Hematopoietic multipotent progenitor cell treated with erythropoietin and hydrocortisone succinate and interleukin-3 and kit ligand, for 8 days (in vitro differentiated cells): Measurements from ENCODE around the gene CAVIN3.
"Not testable (repeated sequence)": the region's sequence is repeated elsewhere in the genome, so short reads cannot be mapped to it uniquely, and the experiment has no call there.

Source experiments
- DNase-seq: peaks from one replicate; pipeline ENCODE4 v3.0.0-alpha.2; 2015

Gene CAVIN3

GRCh38 chr11:6323291-6323905 is 3.1 kb upstream of the CAVIN3 start:
- DNase-seq: no peak

GRCh38 chr11:6321961-6322362 is 1.7 kb upstream of the CAVIN3 start:
- no peak for DNase-seq

DNA sequence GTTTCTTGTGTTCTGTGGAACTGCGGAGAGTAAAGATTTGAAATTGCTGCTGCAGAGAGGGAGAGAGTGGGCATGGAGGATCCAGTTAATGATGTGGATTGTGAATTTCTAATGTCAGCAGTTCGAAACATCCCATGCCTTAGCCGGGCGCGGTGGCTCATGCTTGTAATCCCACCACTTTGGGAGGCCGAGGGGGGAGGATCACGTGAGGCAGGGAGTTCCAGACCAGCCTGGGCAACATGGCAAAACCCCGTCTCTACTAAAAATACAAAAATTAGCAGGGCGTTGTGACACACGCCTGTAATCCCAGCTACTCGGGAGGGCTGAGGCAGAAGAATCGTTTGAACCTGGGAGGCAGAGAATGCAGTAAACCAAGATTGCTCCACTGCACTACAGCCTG is 1.1 kb upstream of the CAVIN3 start:
- DNase-seq: no peak

- peak; percentile 19 for DNase-seq
Measured at GRCh38 chr11:6319704-6320410, 444 bp downstream of the CAVIN3 start.

GRCh38 chr11:6319001-6319703 is 1.1 kb downstream of the CAVIN3 start:
- no peak for DNase-seq

DNA sequence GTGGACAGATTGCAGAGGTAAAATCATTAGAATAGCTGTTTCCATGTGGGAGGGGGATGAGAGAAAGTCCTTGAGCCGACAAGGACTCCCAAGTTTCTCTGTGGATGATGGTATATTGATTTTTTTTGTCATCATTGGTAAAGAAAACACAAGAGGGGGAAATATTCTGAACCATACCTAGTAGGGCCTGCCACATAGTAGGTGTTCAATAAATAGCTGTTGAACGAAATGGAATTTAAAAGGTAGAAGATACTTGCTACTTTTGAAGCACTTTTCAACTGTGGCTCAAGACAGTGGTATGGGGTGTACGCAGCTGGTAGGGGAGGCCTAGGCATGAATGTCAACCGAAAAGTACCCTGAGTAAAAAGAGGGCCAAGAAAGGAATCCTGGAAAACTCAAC is 2.1 kb downstream of the CAVIN3 start:
- DNase-seq: no peak

DNA sequence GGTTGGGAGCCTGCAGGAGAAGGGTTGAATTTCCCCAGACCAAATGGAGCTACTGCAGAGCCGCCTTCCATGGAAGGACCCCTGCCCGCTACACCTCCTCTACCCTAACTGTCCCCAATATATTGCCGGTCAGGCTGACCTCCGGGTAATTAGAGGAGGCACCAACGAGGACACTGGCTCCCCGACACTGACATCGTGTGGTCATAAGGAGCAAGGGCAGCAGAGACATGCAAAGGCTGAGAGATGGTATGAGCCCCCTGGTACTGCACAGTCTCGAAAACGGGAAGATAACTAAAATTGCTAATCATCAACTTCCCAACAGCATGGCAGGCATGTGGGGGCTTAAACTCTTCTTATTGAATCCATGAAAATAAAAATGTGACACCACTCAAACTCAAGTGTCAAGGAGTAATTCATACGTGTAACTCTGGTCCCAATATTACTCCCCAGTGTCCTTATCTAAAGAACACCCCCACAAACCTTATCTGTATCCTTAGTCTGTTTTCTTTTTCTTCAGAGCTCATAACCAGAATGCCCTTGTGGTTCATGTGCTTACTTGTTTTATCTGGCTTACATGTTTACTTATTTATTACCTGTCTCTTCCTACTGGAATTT is 4.4 kb downstream of the CAVIN3 start:
- DNase-seq: peak; percentile 74

DNA sequence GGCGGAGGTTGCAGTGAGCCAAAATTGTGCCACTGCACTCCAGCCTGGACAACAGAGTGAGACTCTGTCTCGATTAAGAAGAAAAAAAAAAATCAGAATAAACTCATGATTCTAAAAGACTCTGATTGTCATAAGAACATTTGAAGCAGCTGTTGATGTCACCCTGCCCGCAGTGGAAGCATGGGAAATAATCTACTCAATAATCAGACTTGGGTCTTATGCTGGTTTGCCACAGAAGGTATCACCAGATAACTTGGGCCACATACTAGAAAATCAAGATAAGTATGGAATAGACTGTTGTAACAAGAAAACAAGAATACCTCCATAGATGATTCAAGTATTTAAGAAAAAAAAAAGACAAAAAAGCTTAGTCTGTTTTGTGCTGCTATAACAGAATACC is 8.2 kb downstream of the CAVIN3 start:
- peak; percentile 28 for DNase-seq

DNA sequence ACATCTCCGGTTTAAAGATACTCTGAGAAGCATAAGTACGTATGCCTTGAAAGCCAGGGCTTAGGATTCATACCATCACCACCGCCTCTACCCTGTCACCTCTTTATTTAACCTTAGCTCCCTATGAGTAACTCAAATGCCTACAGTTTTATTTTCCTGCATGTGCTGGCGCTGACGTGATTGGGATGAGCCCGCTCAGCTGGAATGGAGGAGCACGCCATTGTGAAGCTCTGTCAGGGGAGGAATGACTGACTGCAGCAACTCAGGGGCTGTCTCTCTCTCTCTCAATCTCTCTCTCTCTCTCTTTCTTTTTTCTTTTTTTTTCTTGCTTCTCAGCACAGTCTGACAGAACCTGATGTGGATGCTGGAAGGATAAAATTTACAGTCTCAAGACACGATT is 12.4 kb downstream of the CAVIN3 start:
- no peak for DNase-seq

DNA sequence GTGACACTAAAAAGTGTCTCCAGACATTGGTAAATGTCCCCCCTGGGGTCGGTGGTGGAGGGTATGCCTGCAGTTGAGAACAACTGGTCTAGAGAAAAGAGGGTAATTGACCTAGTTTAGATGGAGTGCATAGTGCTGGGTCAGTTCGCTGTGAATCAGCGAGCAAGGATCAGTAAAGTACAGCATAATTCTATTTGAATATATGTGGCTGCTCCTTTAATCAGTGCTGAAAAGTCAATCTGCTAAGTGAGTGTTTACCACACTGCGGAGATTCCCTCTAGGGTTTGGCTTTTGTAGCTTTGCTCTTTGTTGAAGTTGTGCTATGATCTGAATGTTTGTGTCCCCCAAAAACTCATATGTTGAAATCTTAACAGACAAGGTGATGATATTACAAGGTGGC is 15.0 kb downstream of the CAVIN3 start:
- DNase-seq: no peak

DNA sequence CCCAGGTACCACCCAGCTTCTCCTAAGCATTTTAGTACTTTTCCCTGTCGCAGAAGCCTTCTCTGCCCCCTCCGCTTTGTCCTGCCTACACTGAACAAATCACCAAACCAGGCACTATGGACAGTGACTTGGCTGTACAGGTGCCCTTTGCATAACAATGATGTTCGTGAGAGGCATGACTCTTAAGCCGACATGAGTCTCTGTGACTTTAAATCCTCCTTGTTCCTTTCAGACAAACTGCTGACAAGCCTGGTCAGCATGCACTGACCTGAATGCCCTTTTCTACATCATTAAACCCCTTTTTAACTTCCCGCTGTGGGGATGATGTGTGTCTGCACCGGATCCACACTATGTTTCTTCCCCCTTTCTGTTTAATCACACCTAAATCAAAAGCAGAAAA is 16.6 kb downstream of the CAVIN3 start:
- DNase-seq: no peak

- no peak for DNase-seq
Measured at GRCh38 chr11:6301096-6301495, 19.2 kb downstream of the CAVIN3 start.

- no peak for DNase-seq
Measured at GRCh38 chr11:6300325-6300724, 20.0 kb downstream of the CAVIN3 start.

DNA sequence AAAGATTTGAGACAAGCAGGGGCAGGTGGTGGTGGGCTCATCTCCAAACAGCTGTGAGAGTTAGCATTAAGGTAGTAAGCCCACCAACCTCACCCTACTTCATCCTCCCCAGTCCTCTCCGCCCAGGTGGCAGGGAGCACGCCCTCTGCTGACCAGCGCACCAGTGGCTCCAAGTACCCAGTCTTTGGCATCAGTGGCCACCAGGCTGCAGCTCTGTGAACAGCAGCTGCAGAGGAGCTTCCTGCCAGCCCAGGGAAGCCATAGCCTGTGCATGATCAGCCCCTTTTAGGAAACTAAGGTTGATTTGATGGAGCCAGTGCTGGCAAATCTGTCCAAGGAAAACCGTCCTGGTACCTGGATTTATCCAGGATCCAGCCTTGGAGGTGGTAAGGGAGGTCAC is 21.7 kb downstream of the CAVIN3 start:
- DNase-seq: peak; percentile 30

GRCh38 chr11:6297831-6298230 is 22.5 kb downstream of the CAVIN3 start:
- DNase-seq: peak; percentile 27

DNA sequence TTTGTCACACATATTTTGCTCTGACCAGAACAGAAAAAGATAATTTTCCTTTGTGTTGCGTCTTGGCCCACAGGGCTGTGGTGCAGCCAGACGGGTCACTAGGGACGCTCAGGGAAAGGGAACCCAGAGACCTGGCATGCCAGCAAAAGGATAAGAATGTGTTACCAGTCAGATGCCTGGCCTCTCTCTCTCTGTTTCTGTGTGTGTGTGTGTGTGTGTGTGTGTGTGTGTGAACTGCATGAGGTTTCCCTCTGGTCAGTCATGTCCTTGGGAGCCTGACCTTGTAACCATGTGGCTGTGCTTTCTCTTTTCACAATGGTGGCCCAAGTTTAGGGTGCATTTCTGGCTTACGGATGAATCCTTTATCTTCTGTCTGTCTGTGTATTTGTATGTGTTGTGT is 35.3 kb downstream of the CAVIN3 start:
- DNase-seq: no peak

DNA sequence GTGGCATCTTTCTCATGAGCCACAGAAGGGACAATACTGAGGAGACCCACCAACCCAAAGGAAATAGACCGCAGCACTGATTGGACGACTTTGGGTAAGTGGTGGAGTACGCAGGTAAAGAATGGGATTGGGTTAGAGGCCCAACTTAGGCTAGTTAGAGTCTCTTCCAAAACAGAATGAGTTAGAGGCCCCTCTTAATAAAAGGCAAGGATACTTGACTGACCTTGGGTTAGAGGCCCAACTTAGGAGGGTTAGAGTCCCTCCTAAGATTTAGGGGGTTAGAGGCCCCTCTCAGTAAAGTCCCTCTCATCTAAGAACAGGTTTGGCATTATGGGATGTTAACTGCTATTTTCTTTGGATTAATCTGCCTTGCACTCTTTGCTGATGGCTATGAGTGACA is 36.1 kb downstream of the CAVIN3 start:
- no peak for DNase-seq

GRCh38 chr11:6283453-6284023 is 36.8 kb downstream of the CAVIN3 start:
- no peak for DNase-seq

- DNase-seq: not testable (repeated sequence)
Measured at GRCh38 chr11:6280809-6281208, 39.5 kb downstream of the CAVIN3 start.

- DNase-seq: no peak
Measured at GRCh38 chr11:6273188-6273587, 47.1 kb downstream of the CAVIN3 start.

GRCh38 chr11:6271598-6271997 is 48.7 kb downstream of the CAVIN3 start:
- no peak for DNase-seq

GRCh38 chr11:6270584-6271246 is 49.6 kb downstream of the CAVIN3 start:
- no peak for DNase-seq

DNA sequence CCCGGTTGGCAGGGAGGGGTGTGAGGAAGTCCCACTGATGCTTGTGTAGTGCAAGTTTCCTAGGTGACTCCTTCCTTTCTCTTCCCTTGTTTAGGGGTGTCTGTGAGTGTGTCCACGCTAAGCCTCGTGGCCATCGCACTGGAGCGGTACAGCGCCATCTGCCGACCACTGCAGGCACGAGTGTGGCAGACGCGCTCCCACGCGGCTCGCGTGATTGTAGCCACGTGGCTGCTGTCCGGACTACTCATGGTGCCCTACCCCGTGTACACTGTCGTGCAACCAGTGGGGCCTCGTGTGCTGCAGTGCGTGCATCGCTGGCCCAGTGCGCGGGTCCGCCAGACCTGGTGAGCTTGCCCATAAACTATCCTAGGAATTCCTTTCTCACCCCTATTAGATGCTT is 50.3 kb downstream of the CAVIN3 start:
- peak; percentile 24 for DNase-seq
